ENCODE data around the gene HHATL.

GRCh38 chr3:42678447-42678846, 24.2 kb downstream of the HHATL start:
- no peak for TF ChIP-seq CTCF (IDR thresholded peaks at IDR 0.05)
- TF ChIP-seq EP300 (IDR thresholded peaks at IDR 0.05), result no peak

Measured in ovary (tissue), 3 donors.